ENCODE data around the gene LRRC56. TPM values are rescaled to one million over a fixed set of nuclear protein-coding genes. Genes with fewer than 3 reads are reported as not detected.

LRRC56 gene
- total and polyA plus RNA-seq, 2 of the 13 experiments (the other 11 are each of a cell fraction or from before 2014, with no cell fraction given) = 0.11 to 0.29 TPM

DNA sequence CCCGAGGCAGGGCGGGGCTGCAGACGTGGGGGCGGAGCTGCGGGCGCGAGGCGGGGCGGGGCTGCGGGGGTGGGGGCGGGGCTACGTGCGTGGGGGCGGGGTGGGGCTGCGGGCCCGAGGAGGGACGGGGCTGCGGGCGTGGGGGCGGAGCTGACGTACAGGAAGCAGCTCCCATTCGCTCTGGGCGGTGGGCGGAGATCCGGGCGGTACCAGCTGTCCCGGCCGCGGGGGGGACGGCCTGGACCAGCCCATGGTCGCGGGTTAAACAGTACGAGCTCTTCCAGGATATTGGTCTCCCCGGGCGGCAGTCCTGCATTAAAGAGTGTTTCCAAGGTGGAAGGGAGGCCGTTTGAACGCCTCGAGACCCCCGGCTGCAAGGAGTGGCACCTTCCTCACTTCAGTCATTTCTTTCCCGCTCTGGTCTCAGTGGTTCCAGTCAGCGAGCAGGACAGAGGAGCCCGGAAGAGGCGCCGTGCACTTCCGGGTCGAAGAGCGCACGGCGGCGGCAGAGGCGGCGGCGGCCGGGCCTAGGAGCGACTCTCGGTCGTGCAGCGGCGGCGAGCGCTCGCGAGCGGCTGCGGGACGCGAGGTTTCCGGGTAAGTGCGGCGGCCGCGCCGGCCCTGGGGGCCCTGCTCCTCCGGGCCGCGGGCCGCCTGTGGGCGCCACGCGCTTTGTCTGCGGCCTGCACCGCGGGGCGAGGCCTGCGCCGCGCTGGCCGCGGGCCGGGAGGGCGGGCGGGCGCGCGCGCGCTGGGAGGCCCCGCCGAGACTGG is 38.9 kb downstream of the LRRC56 start, which contains the start of gene PHRF1 (continued):
- TF ChIP-seq ZNF792 (CRISPR knock-in tag; IDR thresholded peaks at IDR 0.05) = no peak
- TF ChIP-seq RORA (CRISPR knock-in tag; IDR thresholded peaks at IDR 0.05) = no peak
- peak; percentile 16; the same call in 1 of the 2 replicates for TF ChIP-seq TBX3 (IDR thresholded peaks at IDR 0.05; ENCODE audit: borderline replicate concordance)
- no peak for TF ChIP-seq GLMP (CRISPR knock-in tag; IDR thresholded peaks at IDR 0.05; ENCODE audit: borderline replicate concordance)
- TF ChIP-seq ZNF432 (CRISPR knock-in tag; IDR thresholded peaks at IDR 0.05; ENCODE audit: borderline replicate concordance) = no peak
- TF ChIP-seq TAF15 (IDR thresholded peaks at IDR 0.05; ENCODE audit: low read depth, low read length, poor library complexity, severe bottlenecking) = no peak
- TF ChIP-seq FOXP1 (IDR thresholded peaks at IDR 0.05) = no peak
- no peak for TF ChIP-seq FOXP1 (CRISPR knock-in tag; IDR thresholded peaks at IDR 0.05)
- no peak for TF ChIP-seq HOXD1 (CRISPR knock-in tag; IDR thresholded peaks at IDR 0.05)
- 0 out of 4 replicates have a peak, but pooled peaks of 1 of the 2 experiments have one; percentile 19 for TF ChIP-seq EP300 (IDR thresholded peaks at IDR 0.05; ENCODE audit: low read depth in 2 of 2, low read length in 2 of 2)
- TF ChIP-seq EP300 (CRISPR knock-in tag; IDR thresholded peaks at IDR 0.05; ENCODE audit: borderline replicate concordance) = peak; percentile 39; the same call in 1 of the 2 replicates
- peak; percentile 66 for TF ChIP-seq ELF3 (CRISPR knock-in tag; IDR thresholded peaks at IDR 0.05)
- no peak for TF ChIP-seq ZNF570 (CRISPR knock-in tag; IDR thresholded peaks at IDR 0.05; ENCODE audit: borderline replicate concordance)
- TF ChIP-seq ZNF3 (CRISPR knock-in tag; IDR thresholded peaks at IDR 0.05) = no peak
- TF ChIP-seq NONO (IDR thresholded peaks at IDR 0.05) = no peak
- TF ChIP-seq NONO (CRISPR knock-in tag; conservative IDR thresholded peaks at IDR 0.05) = no peak
- TF ChIP-seq ZNF619 (CRISPR knock-in tag; IDR thresholded peaks at IDR 0.05) = no peak
- peak; percentile 6; the same call in 1 of the 2 replicates for TF ChIP-seq BCL6 (CRISPR knock-in tag; IDR thresholded peaks at IDR 0.05)
- TF ChIP-seq, protein P1, sequence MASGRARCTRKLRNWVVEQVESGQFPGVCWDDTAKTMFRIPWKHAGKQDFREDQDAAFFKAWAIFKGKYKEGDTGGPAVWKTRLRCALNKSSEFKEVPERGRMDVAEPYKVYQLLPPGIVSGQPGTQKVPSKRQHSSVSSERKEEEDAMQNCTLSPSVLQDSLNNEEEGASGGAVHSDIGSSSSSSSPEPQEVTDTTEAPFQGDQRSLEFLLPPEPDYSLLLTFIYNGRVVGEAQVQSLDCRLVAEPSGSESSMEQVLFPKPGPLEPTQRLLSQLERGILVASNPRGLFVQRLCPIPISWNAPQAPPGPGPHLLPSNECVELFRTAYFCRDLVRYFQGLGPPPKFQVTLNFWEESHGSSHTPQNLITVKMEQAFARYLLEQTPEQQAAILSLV (CRISPR knock-in tag; IDR thresholded peaks at IDR 0.05; ENCODE audit: borderline replicate concordance) = no peak
- TF ChIP-seq XBP1 (CRISPR knock-in tag; IDR thresholded peaks at IDR 0.05) = no peak
- TF ChIP-seq, protein P2, sequence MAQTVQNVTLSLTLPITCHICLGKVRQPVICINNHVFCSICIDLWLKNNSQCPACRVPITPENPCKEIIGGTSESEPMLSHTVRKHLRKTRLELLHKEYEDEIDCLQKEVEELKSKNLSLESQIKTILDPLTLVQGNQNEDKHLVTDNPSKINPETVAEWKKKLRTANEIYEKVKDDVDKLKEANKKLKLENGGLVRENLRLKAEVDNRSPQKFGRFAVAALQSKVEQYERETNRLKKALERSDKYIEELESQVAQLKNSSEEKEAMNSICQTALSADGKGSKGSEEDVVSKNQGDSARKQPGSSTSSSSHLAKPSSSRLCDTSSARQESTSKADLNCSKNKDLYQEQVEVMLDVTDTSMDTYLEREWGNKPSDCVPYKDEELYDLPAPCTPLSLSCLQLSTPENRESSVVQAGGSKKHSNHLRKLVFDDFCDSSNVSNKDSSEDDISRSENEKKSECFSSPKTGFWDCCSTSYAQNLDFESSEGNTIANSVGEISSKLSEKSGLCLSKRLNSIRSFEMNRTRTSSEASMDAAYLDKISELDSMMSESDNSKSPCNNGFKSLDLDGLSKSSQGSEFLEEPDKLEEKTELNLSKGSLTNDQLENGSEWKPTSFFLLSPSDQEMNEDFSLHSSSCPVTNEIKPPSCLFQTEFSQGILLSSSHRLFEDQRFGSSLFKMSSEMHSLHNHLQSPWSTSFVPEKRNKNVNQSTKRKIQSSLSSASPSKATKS (CRISPR knock-in tag; IDR thresholded peaks at IDR 0.05) = no peak
- TF ChIP-seq GLI4 (CRISPR knock-in tag; IDR thresholded peaks at IDR 0.05; ENCODE audit: borderline replicate concordance) = 0 out of 2 replicates have a peak, but pooled peaks have one; percentile 42
- peak; percentile 94 for TF ChIP-seq RBFOX2 (IDR thresholded peaks at IDR 0.05; ENCODE audit: low read depth, low read length)
- no peak for TF ChIP-seq NR2F6 (IDR thresholded peaks at IDR 0.05)
- TF ChIP-seq NR2F6 (CRISPR knock-in tag; IDR thresholded peaks at IDR 0.05) = no peak; the same call in 1 of the 2 replicates
- no peak for TF ChIP-seq ONECUT2 (CRISPR knock-in tag; IDR thresholded peaks at IDR 0.05)
- no peak for TF ChIP-seq MAFG (CRISPR knock-in tag; IDR thresholded peaks at IDR 0.05)
- no peak for TF ChIP-seq HOXA9 (CRISPR knock-in tag; IDR thresholded peaks at IDR 0.05; ENCODE audit: borderline replicate concordance)
- TF ChIP-seq ZNF781 (CRISPR knock-in tag; IDR thresholded peaks at IDR 0.05; ENCODE audit: borderline replicate concordance, not compliant biosample characterization) = no peak
